ENCODE results near the gene TMEM9B. TPM values are rescaled to one million over a fixed set of nuclear protein-coding genes. Genes with fewer than 3 reads are reported as not detected.

TMEM9B gene
- polyA plus RNA-seq, 1 of the 3 experiments (the other 2 are of a cell fraction) = 21.8 TPM

DNA sequence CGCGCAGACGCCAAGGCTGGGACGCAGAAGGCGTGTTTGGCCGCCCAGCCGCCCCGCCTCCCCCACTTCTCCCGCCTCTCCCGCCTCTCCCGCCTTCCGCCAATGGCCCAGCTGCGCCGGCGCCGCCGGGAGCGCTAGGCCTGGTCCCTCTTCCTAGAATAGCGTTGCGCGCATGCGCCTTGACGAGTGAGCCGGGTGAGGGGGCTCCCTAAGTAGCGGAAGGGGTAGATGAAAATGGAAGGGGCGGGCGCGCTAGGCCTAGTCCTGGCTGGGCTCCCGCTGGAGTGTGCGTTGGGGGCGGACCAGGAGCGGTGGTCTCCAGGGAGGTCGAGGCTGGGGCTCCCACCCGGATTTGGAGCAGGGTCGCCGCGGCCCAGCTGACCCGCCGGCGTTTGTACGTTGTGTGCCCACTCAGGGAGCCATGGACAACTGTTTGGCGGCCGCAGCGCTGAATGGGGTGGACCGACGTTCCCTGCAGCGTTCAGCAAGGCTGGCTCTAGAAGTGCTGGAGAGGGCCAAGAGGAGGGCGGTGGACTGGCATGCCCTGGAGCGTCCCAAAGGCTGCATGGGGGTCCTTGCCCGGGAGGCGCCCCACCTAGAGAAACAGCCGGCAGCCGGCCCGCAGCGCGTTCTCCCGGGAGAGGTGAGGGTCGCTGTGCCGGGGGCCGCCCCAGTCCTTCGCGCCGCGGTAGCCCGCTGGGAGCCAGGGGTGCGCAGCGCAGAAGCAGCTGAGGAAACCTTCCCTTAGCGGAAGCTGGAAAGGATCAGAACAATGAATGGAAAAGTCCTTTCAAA is 53.0 kb downstream of the TMEM9B start, which contains the start of gene AKIP1:
Gene AKIP1, plus strand, starts transcription at position 161 of the 795 bp plus-strand sequence. Its CDS starts 261 bp downstream, at position 422.
- peak within 1 kb of the TSS; percentile 77 to 90 for H3K4me3 ChIP-seq (ENCODE audit: low read depth in 2 of 2, low read length in 1 of 2)
- DNase-seq = peak; percentile 99
- H3K4me1 ChIP-seq (ENCODE audit: control insufficient read depth in 1 of 2, insufficient read depth in 2 of 2, low read depth in 1 of 2, low read length in 1 of 2) = peaks cover 17 to 30% of the 10 kb centered on the region in 2 experiments
- no peaks in the 10 kb centered on the region for H3K9me3 ChIP-seq
- H3K9me2 ChIP-seq = no peaks in the 10 kb centered on the region
- H3K4me2 ChIP-seq = peak within 1 kb of the TSS; percentile 98
- H3K36me3 ChIP-seq (replicated peaks in 1 of 2; ENCODE audit: control insufficient read depth in 1 of 2, insufficient read depth in 2 of 2, low read length in 1 of 2) = peaks cover 6 to 12% of the 10 kb centered on the region in 2 experiments
- WGBS (ENCODE audit: low lambda C conversion rate) = 1% methylated on average over 17 of the region's 68 CpGs
- TF ChIP-seq SIN3A (IDR thresholded peaks at IDR 0.05; ENCODE audit: borderline replicate concordance, low read depth, low read length) (peak; percentile 8; the same call in 1 of the 2 replicates), GATA2 (CRISPR knock-in tag; IDR thresholded peaks at IDR 0.05) (no peak), RFX5 (IDR thresholded peaks at IDR 0.05; ENCODE audit: low read length) (0 out of 2 replicates have a peak, but pooled peaks have one; percentile 18), FOXJ3 (CRISPR knock-in tag; IDR thresholded peaks at IDR 0.05) (no peak), POLR2AphosphoS5 (IDR thresholded peaks at IDR 0.05; ENCODE audit: low read depth, low read length) (peak; percentile 66; the same call in 1 of the 2 replicates), CHD2 (IDR thresholded peaks at IDR 0.05; ENCODE audit: low read length, partially characterized antibody) (peak; percentile 53), NRF1 (IDR thresholded peaks at IDR 0.05; ENCODE audit: low read depth, low read length) (peak; percentile 91), TAF1 (IDR thresholded peaks at IDR 0.05; ENCODE audit: borderline replicate concordance, low read depth, low read length) (peak; percentile 73)
- TF ChIP-seq, protein P1, sequence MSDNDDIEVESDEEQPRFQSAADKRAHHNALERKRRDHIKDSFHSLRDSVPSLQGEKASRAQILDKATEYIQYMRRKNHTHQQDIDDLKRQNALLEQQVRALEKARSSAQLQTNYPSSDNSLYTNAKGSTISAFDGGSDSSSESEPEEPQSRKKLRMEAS (IDR thresholded peaks at IDR 0.05; ENCODE audit: low read depth) = peak; percentile 39
- peak within 1 kb of the TSS; percentile 86 for H2AFZ ChIP-seq (ENCODE audit: low read depth)
- peak within 1 kb of the TSS; percentile 88 to 89 for H3K27ac ChIP-seq (ENCODE audit: low read depth in 2 of 2, low read length in 1 of 2)
- peaks cover 44% of the 10 kb centered on the region for H3K79me2 ChIP-seq (ENCODE audit: insufficient read depth)
- peaks cover 24% of the 10 kb centered on the region for H3F3A ChIP-seq (replicated peaks; ENCODE audit: insufficient read depth)
- ChIA-PET CTCF (interaction anchor here (0.8 to 2.4 kb wide), 7 partner anchors 11 to 226 kb away, joined by 3 to 15 read pairs (median 6); no protein-coding TSS in a partner anchor), POLR2A (interaction anchor here (0.6 to 1.4 kb wide), 6 partner anchors 29 to 664 kb away, joined by 3 to 8 read pairs (median 4); no protein-coding TSS in a partner anchor)
- H3K27me3 ChIP-seq (ENCODE audit: insufficient read depth) = no peaks in the 10 kb centered on the region
- H4K20me1 ChIP-seq (ENCODE audit: insufficient read depth) = peaks cover 5% of the 10 kb centered on the region; the same call in 1 of the 2 replicates
- H3K9ac ChIP-seq = peak within 1 kb of the TSS; percentile 91

DNA sequence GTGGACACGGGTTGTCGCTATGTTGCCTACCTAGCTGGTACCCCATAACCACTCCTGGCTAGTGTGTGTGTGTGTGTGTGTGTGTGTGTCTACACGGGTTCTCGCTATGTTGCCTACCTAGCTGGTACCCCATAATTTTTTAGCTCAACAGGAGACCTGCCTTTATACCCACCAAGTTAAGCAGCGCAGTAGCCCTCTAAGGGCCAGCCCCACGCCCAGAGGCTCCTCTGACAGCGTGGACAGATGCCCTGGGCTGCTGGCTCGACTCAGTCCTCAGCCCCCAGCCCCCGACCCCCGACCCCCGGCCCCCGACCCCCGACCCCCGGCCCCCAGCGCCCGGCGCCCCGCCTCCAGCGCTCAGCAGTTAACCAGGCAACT is 53.6 kb downstream of the TMEM9B start:
- peaks cover 30% of the 10 kb centered on the region for H3F3A ChIP-seq (replicated peaks; ENCODE audit: insufficient read depth)
- H3K27me3 ChIP-seq (ENCODE audit: insufficient read depth) = no peaks in the 10 kb centered on the region
- H3K9me2 ChIP-seq = no peaks in the 10 kb centered on the region
- H3K4me1 ChIP-seq (ENCODE audit: control insufficient read depth in 1 of 2, insufficient read depth in 2 of 2, low read depth in 1 of 2, low read length in 1 of 2) = peaks cover 17 to 33% of the 10 kb centered on the region in 2 experiments
- peak overlapping the region; percentile 62 to 77 for H3K4me3 ChIP-seq (ENCODE audit: low read depth in 2 of 2, low read length in 1 of 2)
- DNase-seq = no peak
- H3K79me2 ChIP-seq (ENCODE audit: insufficient read depth) = peaks cover 44% of the 10 kb centered on the region
- H4K20me1 ChIP-seq (ENCODE audit: insufficient read depth) = peaks cover 5% of the 10 kb centered on the region; the same call in 1 of the 2 replicates
- no peak for TF ChIP-seq NRF1 (IDR thresholded peaks at IDR 0.05; ENCODE audit: low read depth, low read length)
- TF ChIP-seq TAF1 (IDR thresholded peaks at IDR 0.05; ENCODE audit: borderline replicate concordance, low read depth, low read length) = no peak
- TF ChIP-seq, protein P2, sequence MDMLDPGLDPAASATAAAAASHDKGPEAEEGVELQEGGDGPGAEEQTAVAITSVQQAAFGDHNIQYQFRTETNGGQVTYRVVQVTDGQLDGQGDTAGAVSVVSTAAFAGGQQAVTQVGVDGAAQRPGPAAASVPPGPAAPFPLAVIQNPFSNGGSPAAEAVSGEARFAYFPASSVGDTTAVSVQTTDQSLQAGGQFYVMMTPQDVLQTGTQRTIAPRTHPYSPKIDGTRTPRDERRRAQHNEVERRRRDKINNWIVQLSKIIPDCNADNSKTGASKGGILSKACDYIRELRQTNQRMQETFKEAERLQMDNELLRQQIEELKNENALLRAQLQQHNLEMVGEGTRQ (IDR thresholded peaks at IDR 0.05; ENCODE audit: borderline replicate concordance, low read depth, low read length) = no peak
- no peak for TF ChIP-seq POLR2AphosphoS5 (IDR thresholded peaks at IDR 0.05; ENCODE audit: low read depth, low read length)
- TF ChIP-seq FOXJ3 (CRISPR knock-in tag; IDR thresholded peaks at IDR 0.05) = no peak
- TF ChIP-seq GATA2 (CRISPR knock-in tag; IDR thresholded peaks at IDR 0.05) = no peak
- no peak for TF ChIP-seq SMC3 (IDR thresholded peaks at IDR 0.05; ENCODE audit: low read depth, low read length)
- no peak for TF ChIP-seq EZH2phosphoT487 (IDR thresholded peaks at IDR 0.05; ENCODE audit: borderline replicate concordance, low read depth)
- no peak for TF ChIP-seq SIN3A (IDR thresholded peaks at IDR 0.05; ENCODE audit: borderline replicate concordance, low read depth, low read length)
- no peak for TF ChIP-seq MXI1 (IDR thresholded peaks at IDR 0.05; ENCODE audit: low read depth, low read length)
- TF ChIP-seq TCF12 (IDR thresholded peaks at IDR 0.05) = no peak
- TF ChIP-seq FOSL2 (IDR thresholded peaks at IDR 0.05; ENCODE audit: borderline replicate concordance, low read depth) = no peak
- TF ChIP-seq NFIC (IDR thresholded peaks at IDR 0.05; ENCODE audit: borderline replicate concordance) = no peak
- TF ChIP-seq FOXM1 (IDR thresholded peaks at IDR 0.05; ENCODE audit: low read depth) = no peak
- TF ChIP-seq YY1 (IDR thresholded peaks at IDR 0.05; ENCODE audit: low read depth) = no peak
- no peak for TF ChIP-seq EP300 (IDR thresholded peaks at IDR 0.05; ENCODE audit: borderline replicate concordance in 1 of 2, low read depth in 1 of 2, low read length in 1 of 2)
- TF ChIP-seq JUND (IDR thresholded peaks at IDR 0.05) = no peak
- no peak for TF ChIP-seq MEF2A (IDR thresholded peaks at IDR 0.05; ENCODE audit: borderline replicate concordance, low read depth)
- TF ChIP-seq RXRA (IDR thresholded peaks at IDR 0.05; ENCODE audit: borderline replicate concordance, low read depth) = no peak
- no peak for TF ChIP-seq RFX5 (IDR thresholded peaks at IDR 0.05; ENCODE audit: low read length)
- peak overlapping the region; percentile 66 for H2AFZ ChIP-seq (ENCODE audit: low read depth)
- H3K36me3 ChIP-seq (replicated peaks in 1 of 2; ENCODE audit: control insufficient read depth in 1 of 2, insufficient read depth in 2 of 2, low read length in 1 of 2) = peaks cover 6% of the 10 kb centered on the region in 2 experiments
- ChIA-PET CTCF (interaction anchor here (1.0 to 2.4 kb wide), 4 partner anchors 11 to 227 kb away, joined by 3 to 15 read pairs (median 7); no protein-coding TSS in a partner anchor), POLR2A (interaction anchor here (1.1 to 1.4 kb wide), 3 partner anchors 28 to 221 kb away, joined by 3 to 8 read pairs (median 4); no protein-coding TSS in a partner anchor)
- no peaks in the 10 kb centered on the region for H3K9me3 ChIP-seq
- 4% methylated on average over 14 of the region's 19 CpGs for WGBS (ENCODE audit: low lambda C conversion rate)
- peak overlapping the region; percentile 46; the same call in 1 of the 2 replicates for H3K9ac ChIP-seq
- peak overlapping the region; percentile 83 for H3K4me2 ChIP-seq
- no peak overlapping the region; a peak in 1 of 4 replicates for H3K27ac ChIP-seq (ENCODE audit: low read depth in 2 of 2, low read length in 1 of 2)
